Liver (tissue), 3 donors: Measurements from ENCODE around the gene FLYWCH2.

Experiments
- ATF3 ChIP-seq: IDR thresholded peaks from 2 replicates; pipeline ENCODE4 v1.6.1; 2016; ENCODE audit warnings: antibody characterized with exemption
- CTCF ChIP-seq: fragments of 150-350 bp; IDR thresholded peaks from 2 replicates; pipeline ENCODE4 v1.5.1; 2017; ENCODE audit warnings: improper control_type of control experiment, low read depth, low read length; ENCODE audit not compliant: missing input control
- RXRA ChIP-seq, 2 donors: IDR thresholded peaks; 2 replicates each; pipeline ENCODE4 v1.6.1; 2017 to 2018; ENCODE audit warnings: antibody characterized with exemption in 2 of 2, mild to moderate bottlenecking in 1 of 2
- SP1 ChIP-seq: IDR thresholded peaks from 2 replicates; pipeline ENCODE4 v1.6.1; 2018; ENCODE audit warnings: antibody characterized with exemption, mild to moderate bottlenecking
- YY1 ChIP-seq: IDR thresholded peaks from 2 replicates; pipeline ENCODE4 v1.6.1; 2016; ENCODE audit warnings: antibody characterized with exemption, mild to moderate bottlenecking
- TF ChIP-seq, protein P1 (sequence below): IDR thresholded peaks from 2 replicates; pipeline ENCODE4 v1.6.1; 2016; ENCODE audit warnings: antibody characterized with exemption
- donor health status: healthy.
- donor health status: healthy.

DNA sequence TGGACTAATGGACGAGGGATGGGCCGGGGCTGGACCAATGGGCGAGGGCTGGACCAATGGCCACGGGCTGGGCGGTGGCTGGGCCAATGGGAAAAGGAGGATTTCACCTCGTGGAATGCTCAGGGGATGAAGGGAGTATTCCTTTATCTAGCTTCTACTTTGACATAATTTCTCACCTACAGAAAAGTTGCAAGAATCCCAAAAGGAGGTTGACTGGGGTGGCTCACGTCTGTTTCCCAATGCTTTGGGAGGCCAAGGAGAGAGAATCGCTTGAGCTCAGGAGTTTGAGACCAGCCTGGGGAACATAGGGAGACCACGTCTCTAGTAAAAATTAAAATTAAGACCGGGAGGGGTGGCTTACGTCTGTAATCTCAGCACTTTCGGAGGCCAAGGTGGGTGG lies 23.0 kb downstream of the FLYWCH2 start:
- TF ChIP-seq YY1 (no peak), CTCF (no peak), RXRA (IDR thresholded peaks at IDR 0.05) (no peak), SP1 (peak; percentile 24), ATF3 (no peak)
- TF ChIP-seq, protein P1, sequence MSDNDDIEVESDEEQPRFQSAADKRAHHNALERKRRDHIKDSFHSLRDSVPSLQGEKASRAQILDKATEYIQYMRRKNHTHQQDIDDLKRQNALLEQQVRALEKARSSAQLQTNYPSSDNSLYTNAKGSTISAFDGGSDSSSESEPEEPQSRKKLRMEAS: no peak
